Suprapubic skin (tissue), 4 donors: ENCODE measurements around the gene FANCL. TPM values are rescaled to one million over a fixed set of nuclear protein-coding genes. Genes with fewer than 3 reads are reported as not detected.

Source experiments
- DNase-seq, 2 donors: peaks; one replicate each; pipeline ENCODE4 v3.0.0-alpha.2; 2019; ENCODE audit warnings: low spot score in 2 of 2
- H3K27ac ChIP-seq: fragments of 200-600 bp; sonication (generic); one replicate; pipeline ENCODE4 v1.5.1; 2019
- H3K27me3 ChIP-seq: fragments of 200-600 bp; sonication (generic); one replicate; pipeline ENCODE4 v1.5.1; 2019
- H3K36me3 ChIP-seq: fragments of 200-600 bp; sonication (generic); one replicate; pipeline ENCODE4 v1.5.1; 2019
- H3K4me1 ChIP-seq: fragments of 200-600 bp; sonication (generic); one replicate; pipeline ENCODE4 v1.5.1; 2019
- H3K4me3 ChIP-seq: fragments of 200-600 bp; sonication (generic); one replicate; pipeline ENCODE4 v1.5.1; 2019; ENCODE audit warnings: mild to moderate bottlenecking
- H3K9me3 ChIP-seq: fragments of 200-600 bp; sonication (generic); one replicate; pipeline ENCODE4 v1.5.1; 2019
- EP300 ChIP-seq: sonication (generic); formaldehyde crosslinking; IDR thresholded peaks from one replicate; pipeline ENCODE4 v1.6.1; 2017; ENCODE audit warnings: antibody characterized with exemption
- POLR2A ChIP-seq, 2 donors: fragments of 450-650 bp; IDR thresholded peaks; one replicate each; pipeline ENCODE4 v1.6.1; 2017; ENCODE audit warnings: antibody characterized with exemption in 2 of 2, mild to moderate bottlenecking in 2 of 2, moderate library complexity in 2 of 2
- POLR2AphosphoS5 ChIP-seq, 3 donors: sonication (generic); formaldehyde crosslinking; IDR thresholded peaks; one replicate each; pipeline ENCODE4 v1.6.1; 2017; ENCODE audit warnings: antibody characterized with exemption in 3 of 3
- WGBS: methylation state at CpG from one replicate; pipeline ENCODE4 v1.1.5; 2018; 5-methylcytosine and 5-hydroxymethylcytosine counted together
- total RNA-seq, 4 donors: library from RNA; depleted of rRNA; stranded (reverse); fragments of >200 nt; gene quantifications; one replicate each; pipeline ENCODE4 v1.1.0, GENCODE V29; 2016
- TF ChIP-seq, protein P1 (sequence below), 2 donors: fragments of 200-600 bp in 1 of 2; fragments of 450-650 bp in 1 of 2; sonication (generic) in 1 of 2; IDR thresholded peaks; one replicate each; pipeline ENCODE4 v1.5.1; 2016 to 2019; ENCODE audit warnings: antibody characterized with exemption in 2 of 2, mild to moderate bottlenecking in 1 of 2, moderate library complexity in 1 of 2

Gene FANCL
- total RNA-seq, 4 donors from 2014 or later = 7.8 to 21.0 (median 15.2) TPM

DNA sequence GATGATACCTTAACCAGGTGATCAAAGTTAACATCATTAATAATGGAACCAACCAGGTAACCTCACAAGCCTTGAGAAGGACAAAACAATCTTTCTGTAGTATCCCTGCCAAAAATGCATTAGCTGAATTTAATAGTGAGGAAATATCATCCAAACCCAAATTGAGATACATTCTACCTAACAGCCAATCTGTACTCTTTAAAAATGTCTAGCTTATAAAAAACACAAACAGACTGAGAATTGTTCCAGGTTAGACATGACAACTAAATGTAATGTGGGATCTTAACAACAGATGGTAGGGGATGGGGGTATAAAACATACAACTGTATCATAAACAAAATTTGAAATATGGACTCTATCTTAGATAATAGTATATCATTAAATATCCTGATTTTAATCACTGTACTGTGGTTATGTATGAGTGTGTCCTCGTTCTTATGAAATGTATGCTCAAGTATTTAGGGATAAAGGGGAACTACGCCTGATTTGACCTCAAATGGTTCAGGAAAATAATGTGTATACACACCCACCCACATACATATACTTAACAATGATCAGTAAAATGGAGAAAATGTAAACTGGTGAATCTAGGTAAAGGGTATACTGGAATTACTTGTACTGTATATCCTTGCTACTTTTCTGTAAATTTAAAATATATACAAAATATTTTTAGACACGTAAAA is 1.7 kb downstream of the FANCL start:
- no peak overlapping the region for H3K27ac ChIP-seq
- 87% methylated on average over 3 of the region's 3 CpGs for WGBS
- no peak overlapping the region for H3K4me3 ChIP-seq
- no peaks in the 10 kb centered on the region for H3K36me3 ChIP-seq
- H3K4me1 ChIP-seq = peaks cover 12% of the 10 kb centered on the region
- H3K9me3 ChIP-seq = no peaks in the 10 kb centered on the region
- no peak for TF ChIP-seq POLR2A (IDR thresholded peaks at IDR 0.05)
- TF ChIP-seq POLR2AphosphoS5 (IDR thresholded peaks at IDR 0.05) = no peak
- TF ChIP-seq, protein P1, sequence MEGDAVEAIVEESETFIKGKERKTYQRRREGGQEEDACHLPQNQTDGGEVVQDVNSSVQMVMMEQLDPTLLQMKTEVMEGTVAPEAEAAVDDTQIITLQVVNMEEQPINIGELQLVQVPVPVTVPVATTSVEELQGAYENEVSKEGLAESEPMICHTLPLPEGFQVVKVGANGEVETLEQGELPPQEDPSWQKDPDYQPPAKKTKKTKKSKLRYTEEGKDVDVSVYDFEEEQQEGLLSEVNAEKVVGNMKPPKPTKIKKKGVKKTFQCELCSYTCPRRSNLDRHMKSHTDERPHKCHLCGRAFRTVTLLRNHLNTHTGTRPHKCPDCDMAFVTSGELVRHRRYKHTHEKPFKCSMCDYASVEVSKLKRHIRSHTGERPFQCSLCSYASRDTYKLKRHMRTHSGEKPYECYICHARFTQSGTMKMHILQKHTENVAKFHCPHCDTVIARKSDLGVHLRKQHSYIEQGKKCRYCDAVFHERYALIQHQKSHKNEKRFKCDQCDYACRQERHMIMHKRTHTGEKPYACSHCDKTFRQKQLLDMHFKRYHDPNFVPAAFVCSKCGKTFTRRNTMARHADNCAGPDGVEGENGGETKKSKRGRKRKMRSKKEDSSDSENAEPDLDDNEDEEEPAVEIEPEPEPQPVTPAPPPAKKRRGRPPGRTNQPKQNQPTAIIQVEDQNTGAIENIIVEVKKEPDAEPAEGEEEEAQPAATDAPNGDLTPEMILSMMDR (IDR thresholded peaks at IDR 0.05) = no peak
- no peak for TF ChIP-seq EP300
- no peaks in the 10 kb centered on the region for H3K27me3 ChIP-seq
- DNase-seq = no peak

DNA sequence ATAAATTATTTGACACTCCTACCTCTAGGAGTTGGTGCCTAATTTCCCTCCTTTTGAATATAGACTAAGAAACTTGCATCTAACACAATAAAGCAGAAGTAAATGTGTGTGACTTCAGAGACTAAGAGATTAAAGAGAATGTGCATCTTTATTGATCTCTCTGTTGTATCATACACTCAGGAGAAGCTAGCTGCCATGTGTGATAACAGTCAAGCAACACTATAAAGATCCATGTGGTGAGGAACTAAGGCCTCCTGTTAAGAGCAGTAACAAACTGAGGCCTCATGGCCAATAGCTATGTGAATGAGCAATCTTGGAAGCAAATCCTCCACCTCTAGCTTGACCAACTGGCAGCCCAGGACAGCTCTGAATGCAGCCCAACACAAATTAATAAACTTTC is 3.4 kb downstream of the FANCL start:
- Histone ChIP-seq H3K27me3 (no peaks in the 10 kb centered on the region), H3K27ac (no peak overlapping the region), H3K9me3 (no peaks in the 10 kb centered on the region), H3K36me3 (no peaks in the 10 kb centered on the region), H3K4me1 (peaks cover 12% of the 10 kb centered on the region), H3K4me3 (no peak overlapping the region)
- TF ChIP-seq EP300 (no peak), POLR2A (IDR thresholded peaks at IDR 0.05) (no peak), POLR2AphosphoS5 (IDR thresholded peaks at IDR 0.05) (no peak)
- TF ChIP-seq, protein P1 (IDR thresholded peaks at IDR 0.05) = no peak
- no peak for DNase-seq

DNA sequence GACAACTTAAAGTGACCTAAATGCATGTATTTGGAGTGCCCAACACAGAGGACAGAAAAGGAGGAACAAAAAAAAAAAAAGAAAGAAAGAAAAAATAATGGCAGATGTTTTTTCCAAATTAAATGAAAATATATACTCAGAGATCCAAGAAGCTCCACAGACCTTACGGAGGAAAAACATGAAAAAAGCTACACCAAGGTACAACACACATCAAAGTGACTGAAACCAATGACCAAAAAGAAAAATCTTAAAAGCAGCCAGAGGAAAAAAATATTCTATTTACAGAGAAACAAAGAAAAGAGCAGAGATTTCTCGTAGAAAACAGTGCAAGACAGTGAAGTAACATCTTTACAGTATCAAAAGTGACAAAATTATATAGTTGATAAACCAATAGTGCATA is 5.1 kb downstream of the FANCL start:
- Histone ChIP-seq H3K9me3 (no peaks in the 10 kb centered on the region), H3K27ac (no peak overlapping the region), H3K27me3 (no peaks in the 10 kb centered on the region), H3K4me3 (no peak overlapping the region), H3K4me1 (peaks cover 12% of the 10 kb centered on the region), H3K36me3 (no peaks in the 10 kb centered on the region)
- no peak for DNase-seq
- 91% methylated on average over 2 of the region's 2 CpGs for WGBS
- TF ChIP-seq POLR2AphosphoS5 (IDR thresholded peaks at IDR 0.05) = no peak
- no peak for TF ChIP-seq POLR2A (IDR thresholded peaks at IDR 0.05)
- TF ChIP-seq EP300 = no peak
- TF ChIP-seq, protein P1 (IDR thresholded peaks at IDR 0.05) = no peak

DNA sequence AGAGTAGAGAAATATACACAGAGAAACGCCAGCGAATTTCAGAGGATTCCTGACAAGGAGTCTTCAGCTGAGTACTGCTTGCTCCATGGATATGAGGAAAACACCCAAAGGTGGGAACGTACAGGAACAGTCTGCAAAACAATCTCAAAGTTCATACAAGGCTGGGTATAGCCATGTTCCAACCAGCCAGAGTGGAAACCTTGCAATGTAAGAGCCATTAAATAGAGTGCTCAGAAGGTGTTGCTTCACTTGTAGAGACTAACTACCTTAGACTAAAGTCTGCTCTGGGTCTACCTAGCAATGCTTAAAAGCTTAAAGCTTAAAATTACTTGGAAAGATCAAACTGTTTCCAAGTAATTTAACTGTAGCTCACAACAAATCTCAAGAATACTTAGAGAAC is 6.0 kb downstream of the FANCL start:
- Histone ChIP-seq H3K9me3 (no peaks in the 10 kb centered on the region), H3K27ac (no peak overlapping the region), H3K4me1 (peaks cover 8% of the 10 kb centered on the region), H3K36me3 (no peaks in the 10 kb centered on the region), H3K27me3 (no peaks in the 10 kb centered on the region), H3K4me3 (no peak overlapping the region)
- DNase-seq = no peak
- WGBS = 95% methylated on average over 3 of the region's 3 CpGs
- TF ChIP-seq, protein P1 (IDR thresholded peaks at IDR 0.05) = no peak
- TF ChIP-seq POLR2A (IDR thresholded peaks at IDR 0.05) = no peak
- no peak for TF ChIP-seq POLR2AphosphoS5 (IDR thresholded peaks at IDR 0.05)
- TF ChIP-seq EP300 = no peak

DNA sequence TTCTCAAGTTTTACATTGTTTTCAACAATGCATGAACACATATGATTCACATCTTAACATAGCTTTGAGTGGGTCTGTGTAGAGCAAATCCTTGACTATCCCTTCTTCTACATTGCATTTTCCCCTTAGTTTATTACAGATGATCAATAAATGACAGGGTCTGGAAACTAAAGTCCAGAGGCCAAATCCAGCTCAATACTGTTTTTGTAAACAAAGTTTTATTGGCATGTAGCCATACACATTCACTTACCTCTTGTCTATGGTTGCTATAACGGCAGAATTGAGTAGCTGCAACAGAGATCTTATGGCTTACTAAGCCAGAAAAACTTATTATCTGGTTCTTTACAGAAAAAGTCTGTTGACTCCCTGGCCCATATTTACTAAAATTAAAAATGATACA is 12.8 kb downstream of the FANCL start:
- 88% methylated on average over 1 of the region's 1 CpG for WGBS
- TF ChIP-seq POLR2AphosphoS5 (IDR thresholded peaks at IDR 0.05) = no peak
- TF ChIP-seq, protein P1 (IDR thresholded peaks at IDR 0.05) = no peak
- no peak for TF ChIP-seq POLR2A (IDR thresholded peaks at IDR 0.05)
- no peak for TF ChIP-seq EP300
- no peak for DNase-seq
- H3K27ac ChIP-seq = no peak overlapping the region
- no peaks in the 10 kb centered on the region for H3K9me3 ChIP-seq
- peaks cover 10% of the 10 kb centered on the region for H3K36me3 ChIP-seq
- H3K4me1 ChIP-seq = no peaks in the 10 kb centered on the region
- H3K27me3 ChIP-seq = no peaks in the 10 kb centered on the region
- no peak overlapping the region for H3K4me3 ChIP-seq
